PC-9 (cell line): ENCODE data around the gene ELMOD1.

Experiments used
- CTCF ChIP-seq: fragments of 200-600 bp; sonication (generic); conservative IDR thresholded peaks from 2 replicates; pipeline ENCODE4 v1.6.1; 2017; ENCODE audit warnings: mixed run types, antibody characterized with exemption, mild to moderate bottlenecking, moderate library complexity
- EZH2 ChIP-seq: fragments of 200-600 bp; sonication (generic); IDR thresholded peaks from 2 replicates; pipeline ENCODE4 v1.8.0; 2017; ENCODE audit warnings: antibody characterized with exemption, low read depth

GRCh38 chr11:107679255-107680024 is 88.5 kb downstream of the ELMOD1 start:
- TF ChIP-seq CTCF (no peak), EZH2 (no peak)
